ENCODE data around the gene VAV3.

The VAV3 gene

GRCh38 chr1:107830526-107830925 is 134.5 kb downstream of the VAV3 start:
- DNase-seq = no peak

GRCh38 chr1:107830075-107830474 is 134.9 kb downstream of the VAV3 start:
- DNase-seq = no peak

GRCh38 chr1:107829036-107829770 is 135.8 kb downstream of the VAV3 start:
- no peak for DNase-seq

GRCh38 chr1:107824946-107825345 is 140.0 kb downstream of the VAV3 start:
- DNase-seq = no peak

GRCh38 chr1:107821340-107821739 is 143.6 kb downstream of the VAV3 start:
- no peak for DNase-seq

- DNase-seq = no peak
Observed at GRCh38 chr1:107820801-107821200, 144.2 kb downstream of the VAV3 start.

GRCh38 chr1:107817935-107818334 is 147.0 kb downstream of the VAV3 start:
- no peak for DNase-seq

GRCh38 chr1:107817206-107817605 is 147.8 kb downstream of the VAV3 start:
- no peak for DNase-seq

- DNase-seq = no peak
Observed at GRCh38 chr1:107810291-107810951, 154.6 kb downstream of the VAV3 start.

- no peak for DNase-seq
Observed at GRCh38 chr1:107807855-107808254, 157.1 kb downstream of the VAV3 start.

- no peak for DNase-seq
Observed at GRCh38 chr1:107807405-107807804, 157.6 kb downstream of the VAV3 start.

GRCh38 chr1:107806902-107807301 is 158.1 kb downstream of the VAV3 start:
- DNase-seq = no peak

- no peak for DNase-seq
Observed at GRCh38 chr1:107804741-107805140, 160.2 kb downstream of the VAV3 start.

- DNase-seq = no peak
Observed at GRCh38 chr1:107804134-107804533, 160.8 kb downstream of the VAV3 start.

- DNase-seq = no peak
Observed at GRCh38 chr1:107803579-107803978, 161.4 kb downstream of the VAV3 start.

GRCh38 chr1:107802654-107803053 is 162.3 kb downstream of the VAV3 start:
- no peak for DNase-seq

- DNase-seq = no peak
Observed at GRCh38 chr1:107795994-107796393, 169.0 kb downstream of the VAV3 start.

- no peak for DNase-seq
Observed at GRCh38 chr1:107795441-107795840, 169.5 kb downstream of the VAV3 start.

- no peak for DNase-seq
Observed at GRCh38 chr1:107794571-107794970, 170.4 kb downstream of the VAV3 start.

GRCh38 chr1:107793896-107794453 is 171.0 kb downstream of the VAV3 start:
- DNase-seq = no peak

- no peak for DNase-seq
Observed at GRCh38 chr1:107791348-107791747, 173.6 kb downstream of the VAV3 start.

- no peak for DNase-seq
Observed at GRCh38 chr1:107789817-107790524, 175.0 kb downstream of the VAV3 start.

Measured in stimulated activated CD4-positive, alpha-beta T cell treated with anti-CD3 and anti-CD28 coated beads, Interleukin-2, amount 100 ng/mL, for 48 hours (primary cell).